ENCODE data around the gene DNAJC5.

- TF ChIP-seq CTCF (conservative IDR thresholded peaks at IDR 0.05; ENCODE audit: low read depth, low read length) (no peak), EZH2 (IDR thresholded peaks at IDR 0.05; ENCODE audit: borderline replicate concordance, low read depth, low read length, poor library complexity, severe bottlenecking) (no peak)
These were observed 48.1 kb upstream of the DNAJC5 start for GRCh38 chr20:63846888-63847236.

Measured in A673 (cell line).